ENCODE results near the gene PPM1M.
A peak's percentile ranks its signal among the peaks of the same experiment; 100 is the strongest.

The PPM1M gene

DNA sequence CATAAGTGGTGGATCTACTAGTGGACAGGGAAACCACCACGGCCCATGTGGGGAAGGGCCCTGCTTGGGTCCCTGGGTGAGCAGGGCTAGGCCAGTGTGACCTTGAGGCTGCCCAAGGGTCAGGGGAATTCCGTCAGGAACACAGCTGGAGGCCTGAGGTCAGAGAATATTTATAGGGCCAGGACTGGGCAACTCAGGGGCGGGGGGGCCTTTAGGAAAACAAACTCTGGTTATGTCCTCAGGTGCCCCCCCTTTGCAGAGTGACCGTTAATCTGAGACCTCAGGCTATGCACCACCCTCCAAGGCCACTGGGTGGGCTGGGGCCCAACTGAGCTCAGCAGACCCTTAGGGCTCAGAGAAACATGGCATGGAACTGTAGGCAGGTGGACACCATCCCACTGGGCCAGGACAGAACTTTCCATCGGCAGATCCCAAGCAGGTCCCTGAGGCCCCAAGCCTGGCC, 9.1 kb upstream of the PPM1M start (continued):
- TF ChIP-seq, protein P1, sequence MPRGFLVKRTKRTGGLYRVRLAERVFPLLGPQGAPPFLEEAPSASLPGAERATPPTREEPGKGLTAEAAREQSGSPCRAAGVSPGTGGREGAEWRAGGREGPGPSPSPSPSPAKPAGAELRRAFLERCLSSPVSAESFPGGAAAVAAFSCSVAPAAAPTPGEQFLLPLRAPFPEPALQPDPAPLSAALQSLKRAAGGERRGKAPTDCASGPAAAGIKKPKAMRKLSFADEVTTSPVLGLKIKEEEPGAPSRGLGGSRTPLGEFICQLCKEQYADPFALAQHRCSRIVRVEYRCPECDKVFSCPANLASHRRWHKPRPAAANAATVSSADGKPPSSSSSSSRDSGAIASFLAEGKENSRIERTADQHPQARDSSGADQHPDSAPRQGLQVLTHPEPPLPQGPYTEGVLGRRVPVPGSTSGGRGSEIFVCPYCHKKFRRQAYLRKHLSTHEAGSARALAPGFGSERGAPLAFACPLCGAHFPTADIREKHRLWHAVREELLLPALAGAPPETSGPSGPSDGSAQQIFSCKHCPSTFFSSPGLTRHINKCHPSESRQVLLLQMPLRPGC (tag by site-specific recombination; IDR thresholded peaks at IDR 0.05) = no peak
- no peak for TF ChIP-seq TCF7L2 (IDR thresholded peaks at IDR 0.05; ENCODE audit: borderline replicate concordance, low read depth, low read length)
- TF ChIP-seq ZNF768 (tag by site-specific recombination; IDR thresholded peaks at IDR 0.05) = no peak
- no peak for TF ChIP-seq SALL2 (tag by site-specific recombination; IDR thresholded peaks at IDR 0.05; ENCODE audit: borderline replicate concordance)
- TF ChIP-seq REPIN1 (tag by site-specific recombination; IDR thresholded peaks at IDR 0.05; ENCODE audit: low read depth) = no peak
- no peak for TF ChIP-seq ZNF335 (tag by site-specific recombination; conservative IDR thresholded peaks at IDR 0.05)

DNA sequence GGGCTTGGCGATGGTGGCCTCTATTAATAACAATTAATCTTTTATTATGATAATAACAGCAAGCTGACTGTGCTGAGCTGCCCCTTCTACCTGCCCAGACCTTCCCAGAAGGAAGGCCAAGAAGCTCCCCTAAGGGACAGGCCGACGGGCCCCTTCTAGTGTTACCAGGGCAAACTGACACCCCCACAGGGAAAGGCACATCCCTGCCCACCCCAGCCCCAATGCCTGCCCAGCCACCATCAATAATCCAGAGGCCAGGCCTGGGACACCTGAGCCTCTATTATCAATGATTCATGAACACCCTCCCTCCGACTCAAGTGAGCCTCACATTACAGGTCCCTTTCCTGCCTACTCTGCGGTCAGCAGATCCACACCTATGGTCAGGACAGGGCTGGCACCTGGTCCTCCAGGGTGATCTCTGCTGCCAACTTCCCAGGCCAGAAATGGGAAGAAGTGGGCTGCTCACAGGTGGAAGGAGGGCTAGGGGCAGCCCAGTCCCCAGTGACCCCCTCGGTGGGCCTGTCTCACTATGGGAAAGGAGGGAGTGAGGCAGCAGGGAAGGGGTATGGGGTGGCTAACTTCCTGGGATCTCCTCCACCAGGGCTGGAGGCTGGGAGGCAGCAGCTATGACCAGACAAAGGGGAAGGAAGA, 8.4 kb upstream of the PPM1M start:
- CTCF ChIA-PET = interaction anchor here (0.7 to 3.2 kb wide), 6 partner anchors 8 to 236 kb away, joined by 3 to 11 read pairs (median 3); no protein-coding TSS in a partner anchor
- TF ChIP-seq, protein P2, sequence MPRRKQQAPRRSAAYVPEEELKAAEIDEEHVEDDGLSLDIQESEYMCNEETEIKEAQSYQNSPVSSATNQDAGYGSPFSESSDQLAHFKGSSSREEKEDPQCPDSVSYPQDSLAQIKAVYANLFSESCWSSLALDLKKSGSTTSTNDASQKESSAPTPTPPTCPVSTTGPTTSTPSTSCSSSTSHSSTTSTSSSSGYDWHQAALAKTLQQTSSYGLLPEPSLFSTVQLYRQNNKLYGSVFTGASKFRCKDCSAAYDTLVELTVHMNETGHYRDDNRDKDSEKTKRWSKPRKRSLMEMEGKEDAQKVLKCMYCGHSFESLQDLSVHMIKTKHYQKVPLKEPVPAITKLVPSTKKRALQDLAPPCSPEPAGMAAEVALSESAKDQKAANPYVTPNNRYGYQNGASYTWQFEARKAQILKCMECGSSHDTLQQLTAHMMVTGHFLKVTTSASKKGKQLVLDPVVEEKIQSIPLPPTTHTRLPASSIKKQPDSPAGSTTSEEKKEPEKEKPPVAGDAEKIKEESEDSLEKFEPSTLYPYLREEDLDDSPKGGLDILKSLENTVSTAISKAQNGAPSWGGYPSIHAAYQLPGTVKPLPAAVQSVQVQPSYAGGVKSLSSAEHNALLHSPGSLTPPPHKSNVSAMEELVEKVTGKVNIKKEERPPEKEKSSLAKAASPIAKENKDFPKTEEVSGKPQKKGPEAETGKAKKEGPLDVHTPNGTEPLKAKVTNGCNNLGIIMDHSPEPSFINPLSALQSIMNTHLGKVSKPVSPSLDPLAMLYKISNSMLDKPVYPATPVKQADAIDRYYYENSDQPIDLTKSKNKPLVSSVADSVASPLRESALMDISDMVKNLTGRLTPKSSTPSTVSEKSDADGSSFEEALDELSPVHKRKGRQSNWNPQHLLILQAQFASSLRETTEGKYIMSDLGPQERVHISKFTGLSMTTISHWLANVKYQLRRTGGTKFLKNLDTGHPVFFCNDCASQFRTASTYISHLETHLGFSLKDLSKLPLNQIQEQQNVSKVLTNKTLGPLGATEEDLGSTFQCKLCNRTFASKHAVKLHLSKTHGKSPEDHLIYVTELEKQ (tag by site-specific recombination; IDR thresholded peaks at IDR 0.05; ENCODE audit: borderline replicate concordance) = no peak
- TF ChIP-seq, protein P3, sequence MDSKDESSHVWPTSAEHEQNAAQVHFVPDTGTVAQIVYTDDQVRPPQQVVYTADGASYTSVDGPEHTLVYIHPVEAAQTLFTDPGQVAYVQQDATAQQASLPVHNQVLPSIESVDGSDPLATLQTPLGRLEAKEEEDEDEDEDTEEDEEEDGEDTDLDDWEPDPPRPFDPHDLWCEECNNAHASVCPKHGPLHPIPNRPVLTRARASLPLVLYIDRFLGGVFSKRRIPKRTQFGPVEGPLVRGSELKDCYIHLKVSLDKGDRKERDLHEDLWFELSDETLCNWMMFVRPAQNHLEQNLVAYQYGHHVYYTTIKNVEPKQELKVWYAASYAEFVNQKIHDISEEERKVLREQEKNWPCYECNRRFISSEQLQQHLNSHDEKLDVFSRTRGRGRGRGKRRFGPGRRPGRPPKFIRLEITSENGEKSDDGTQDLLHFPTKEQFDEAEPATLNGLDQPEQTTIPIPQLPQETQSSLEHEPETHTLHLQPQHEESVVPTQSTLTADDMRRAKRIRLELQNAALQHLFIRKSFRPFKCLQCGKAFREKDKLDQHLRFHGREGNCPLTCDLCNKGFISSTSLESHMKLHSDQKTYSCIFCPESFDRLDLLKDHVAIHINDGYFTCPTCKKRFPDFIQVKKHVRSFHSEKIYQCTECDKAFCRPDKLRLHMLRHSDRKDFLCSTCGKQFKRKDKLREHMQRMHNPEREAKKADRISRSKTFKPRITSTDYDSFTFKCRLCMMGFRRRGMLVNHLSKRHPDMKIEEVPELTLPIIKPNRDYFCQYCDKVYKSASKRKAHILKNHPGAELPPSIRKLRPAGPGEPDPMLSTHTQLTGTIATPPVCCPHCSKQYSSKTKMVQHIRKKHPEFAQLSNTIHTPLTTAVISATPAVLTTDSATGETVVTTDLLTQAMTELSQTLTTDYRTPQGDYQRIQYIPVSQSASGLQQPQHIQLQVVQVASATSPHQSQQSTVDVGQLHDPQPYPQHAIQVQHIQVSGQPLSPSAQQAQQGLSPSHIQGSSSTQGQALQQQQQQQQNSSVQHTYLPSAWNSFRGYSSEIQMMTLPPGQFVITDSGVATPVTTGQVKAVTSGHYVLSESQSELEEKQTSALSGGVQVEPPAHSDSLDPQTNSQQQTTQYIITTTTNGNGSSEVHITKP (tag by site-specific recombination; IDR thresholded peaks at IDR 0.05) = 0 out of 2 replicates have a peak, but pooled peaks have one; percentile 8
- no peak for TF ChIP-seq YY1 (tag by site-specific recombination; IDR thresholded peaks at IDR 0.05)
- TF ChIP-seq, protein P4, sequence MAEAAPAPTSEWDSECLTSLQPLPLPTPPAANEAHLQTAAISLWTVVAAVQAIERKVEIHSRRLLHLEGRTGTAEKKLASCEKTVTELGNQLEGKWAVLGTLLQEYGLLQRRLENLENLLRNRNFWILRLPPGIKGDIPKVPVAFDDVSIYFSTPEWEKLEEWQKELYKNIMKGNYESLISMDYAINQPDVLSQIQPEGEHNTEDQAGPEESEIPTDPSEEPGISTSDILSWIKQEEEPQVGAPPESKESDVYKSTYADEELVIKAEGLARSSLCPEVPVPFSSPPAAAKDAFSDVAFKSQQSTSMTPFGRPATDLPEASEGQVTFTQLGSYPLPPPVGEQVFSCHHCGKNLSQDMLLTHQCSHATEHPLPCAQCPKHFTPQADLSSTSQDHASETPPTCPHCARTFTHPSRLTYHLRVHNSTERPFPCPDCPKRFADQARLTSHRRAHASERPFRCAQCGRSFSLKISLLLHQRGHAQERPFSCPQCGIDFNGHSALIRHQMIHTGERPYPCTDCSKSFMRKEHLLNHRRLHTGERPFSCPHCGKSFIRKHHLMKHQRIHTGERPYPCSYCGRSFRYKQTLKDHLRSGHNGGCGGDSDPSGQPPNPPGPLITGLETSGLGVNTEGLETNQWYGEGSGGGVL (tag by site-specific recombination; IDR thresholded peaks at IDR 0.05) = 0 out of 2 replicates have a peak, but pooled peaks have one; percentile 25
- no peak for TF ChIP-seq ZNF112 (tag by site-specific recombination; IDR thresholded peaks at IDR 0.05)
- no peak for TF ChIP-seq ZNF324 (tag by site-specific recombination; IDR thresholded peaks at IDR 0.05)
- H3K27ac ChIP-seq (ENCODE audit: extremely low read depth, low read depth, low read length) = no peak overlapping the region
- no peaks in the 10 kb centered on the region for H3K9me3 ChIP-seq (ENCODE audit: control insufficient read depth, insufficient read depth, low read depth, low read length)
- no peaks in the 10 kb centered on the region for H3K4me1 ChIP-seq (ENCODE audit: control insufficient read depth, insufficient read depth, low read length)
- POLR2A ChIA-PET = interaction anchor here (0.8 to 1.0 kb wide), 2 partner anchors 9 to 23 kb away, joined by 3 read pairs; partner anchors contain the start of gene PPM1M
- H3K4me3 ChIP-seq (ENCODE audit: low read depth, low read length) = no peak overlapping the region
- H3K36me3 ChIP-seq (ENCODE audit: control insufficient read depth in 2 of 2, insufficient read depth in 1 of 2, low read length in 2 of 2) = peaks cover 0 to 12% of the 10 kb centered on the region in 2 experiments; a peak in 1 of 3 replicates

Measured in HEK293 (cell line).